Measurements from ENCODE around the gene PLEKHG7. TPM values are rescaled to one million over a fixed set of nuclear protein-coding genes. Genes with fewer than 3 reads are reported as not detected.
A peak's percentile ranks its signal among the peaks of the same experiment; 100 is the strongest.

PLEKHG7 gene
- total and polyA plus RNA-seq, 2 experiments from 2014 or later: not detected

GRCh38 chr12:92762773-92763172, 60.0 kb downstream of the PLEKHG7 start:
- Histone ChIP-seq H3K9ac (no peak overlapping the region), H3K36me3 (ENCODE audit: low read depth) (no peaks in the 10 kb centered on the region), H3K4me2 (ENCODE audit: unreplicated experiment) (no peak overlapping the region), H3K4me3 (no peak overlapping the region), H3K27ac (no peak overlapping the region), H3K27me3 (replicated peaks; ENCODE audit: insufficient read depth) (no peaks in the 10 kb centered on the region), H3K9me3 (ENCODE audit: low read depth) (no peaks in the 10 kb centered on the region), H3F3A (ENCODE audit: insufficient read depth) (peaks cover 11% of the 10 kb centered on the region), H4K20me1 (ENCODE audit: insufficient read depth) (no peaks in the 10 kb centered on the region), H3K4me1 (ENCODE audit: insufficient read depth) (peaks cover 7% of the 10 kb centered on the region), H2AFZ (no peak overlapping the region), H3K9me2 (ENCODE audit: insufficient read depth) (no peaks in the 10 kb centered on the region), H3K79me2 (ENCODE audit: insufficient read depth) (no peaks in the 10 kb centered on the region)
- in situ Hi-C loops (cut with MboI): no loop called here
- no peak for TF ChIP-seq EZH2phosphoT487 (IDR thresholded peaks at IDR 0.05; ENCODE audit: insufficient read depth, low read depth)
- no peak for TF ChIP-seq EZH2 (IDR thresholded peaks at IDR 0.05; ENCODE audit: insufficient read depth, poor library complexity, severe bottlenecking)
- WGBS, 2 experiments (ENCODE audit: low coverage in 1 of 2, low lambda C conversion rate in 2 of 2, missing lambda C conversion rate in 2 of 2): 79 to 80% methylated on average over 5 of the region's 5 CpGs
- DNase-seq: no peak

DNA sequence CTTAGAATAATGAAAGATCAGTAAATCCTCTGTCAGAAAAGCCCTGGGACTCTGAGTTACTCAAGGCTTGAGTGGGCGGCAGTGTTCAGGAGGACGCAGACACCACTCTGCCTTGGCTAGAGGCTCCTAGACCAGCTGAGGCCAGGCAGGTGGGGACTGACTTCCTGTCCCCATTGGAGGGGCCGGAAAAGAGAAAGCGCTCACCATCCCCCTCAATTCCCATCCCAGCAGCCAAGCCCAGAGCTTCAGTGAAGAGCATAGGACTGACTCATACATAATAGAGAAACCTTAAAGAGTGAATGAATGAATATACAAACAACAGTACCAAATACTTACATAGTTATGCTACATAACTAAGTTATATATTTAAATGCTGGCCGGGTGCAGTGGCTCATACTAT, 62.0 kb downstream of the PLEKHG7 start:
- Histone ChIP-seq H4K20me1 (ENCODE audit: insufficient read depth) (no peaks in the 10 kb centered on the region), H3K36me3 (ENCODE audit: low read depth) (no peaks in the 10 kb centered on the region), H3K79me2 (ENCODE audit: insufficient read depth) (no peaks in the 10 kb centered on the region), H3K4me1 (ENCODE audit: insufficient read depth) (peaks cover 7% of the 10 kb centered on the region), H3K9me3 (ENCODE audit: low read depth) (no peaks in the 10 kb centered on the region), H3K27ac (no peak overlapping the region), H3K9me2 (ENCODE audit: insufficient read depth) (no peaks in the 10 kb centered on the region), H3K9ac (no peak overlapping the region), H3K4me2 (ENCODE audit: unreplicated experiment) (no peak overlapping the region), H2AFZ (no peak overlapping the region), H3K27me3 (replicated peaks; ENCODE audit: insufficient read depth) (no peaks in the 10 kb centered on the region), H3K4me3 (no peak overlapping the region), H3F3A (ENCODE audit: insufficient read depth) (peaks cover 5% of the 10 kb centered on the region; the same call in 1 of the 2 replicates)
- in situ Hi-C loops (cut with MboI): no loop called here
- WGBS, 2 experiments (ENCODE audit: low coverage in 1 of 2, low lambda C conversion rate in 2 of 2, missing lambda C conversion rate in 2 of 2): 81% methylated on average over 5 of the region's 5 CpGs
- TF ChIP-seq EZH2 (IDR thresholded peaks at IDR 0.05; ENCODE audit: insufficient read depth, poor library complexity, severe bottlenecking) (no peak), EZH2phosphoT487 (IDR thresholded peaks at IDR 0.05; ENCODE audit: insufficient read depth, low read depth) (no peak)
- peak; percentile 22 for DNase-seq

GRCh38 chr12:92765871-92766270, 63.1 kb downstream of the PLEKHG7 start:
- Histone ChIP-seq H3K27ac (no peak overlapping the region), H3K9me2 (ENCODE audit: insufficient read depth) (no peaks in the 10 kb centered on the region), H3F3A (ENCODE audit: insufficient read depth) (peaks cover 9% of the 10 kb centered on the region; the same call in 1 of the 2 replicates), H3K36me3 (ENCODE audit: low read depth) (no peaks in the 10 kb centered on the region), H3K9me3 (ENCODE audit: low read depth) (no peaks in the 10 kb centered on the region), H3K79me2 (ENCODE audit: insufficient read depth) (no peaks in the 10 kb centered on the region), H3K27me3 (replicated peaks; ENCODE audit: insufficient read depth) (no peaks in the 10 kb centered on the region), H4K20me1 (ENCODE audit: insufficient read depth) (no peaks in the 10 kb centered on the region), H3K4me1 (ENCODE audit: insufficient read depth) (peaks cover 9% of the 10 kb centered on the region), H2AFZ (no peak overlapping the region), H3K9ac (no peak overlapping the region), H3K4me2 (ENCODE audit: unreplicated experiment) (no peak overlapping the region), H3K4me3 (no peak overlapping the region)
- WGBS, 2 experiments (ENCODE audit: low coverage in 1 of 2, low lambda C conversion rate in 2 of 2, missing lambda C conversion rate in 2 of 2): 94 to 100% methylated on average over 1 of the region's 1 CpG
- no peak for TF ChIP-seq EZH2 (IDR thresholded peaks at IDR 0.05; ENCODE audit: insufficient read depth, poor library complexity, severe bottlenecking)
- TF ChIP-seq EZH2phosphoT487 (IDR thresholded peaks at IDR 0.05; ENCODE audit: insufficient read depth, low read depth): no peak
- no peak for DNase-seq
- in situ Hi-C loops (cut with MboI): no loop called here

GRCh38 chr12:92769124-92769901, 66.5 kb downstream of the PLEKHG7 start:
- Histone ChIP-seq H3K4me2 (ENCODE audit: unreplicated experiment) (no peak overlapping the region), H3K9me3 (ENCODE audit: low read depth) (no peaks in the 10 kb centered on the region), H3K79me2 (ENCODE audit: insufficient read depth) (no peaks in the 10 kb centered on the region), H3F3A (ENCODE audit: insufficient read depth) (peaks cover 9% of the 10 kb centered on the region; the same call in 1 of the 2 replicates), H4K20me1 (ENCODE audit: insufficient read depth) (no peaks in the 10 kb centered on the region), H3K9me2 (ENCODE audit: insufficient read depth) (no peaks in the 10 kb centered on the region), H3K9ac (no peak overlapping the region), H3K4me3 (no peak overlapping the region), H3K36me3 (ENCODE audit: low read depth) (no peaks in the 10 kb centered on the region), H3K4me1 (ENCODE audit: insufficient read depth) (peaks cover 9% of the 10 kb centered on the region), H2AFZ (no peak overlapping the region), H3K27me3 (replicated peaks; ENCODE audit: insufficient read depth) (no peaks in the 10 kb centered on the region), H3K27ac (no peak overlapping the region)
- no peak for DNase-seq
- TF ChIP-seq EZH2 (IDR thresholded peaks at IDR 0.05; ENCODE audit: insufficient read depth, poor library complexity, severe bottlenecking) (no peak), EZH2phosphoT487 (IDR thresholded peaks at IDR 0.05; ENCODE audit: insufficient read depth, low read depth) (no peak)
- in situ Hi-C loops (cut with MboI): no loop called here
- 94 to 96% methylated on average over 4 of the region's 4 CpGs for WGBS, 2 experiments (ENCODE audit: low coverage in 1 of 2, low lambda C conversion rate in 2 of 2, missing lambda C conversion rate in 2 of 2)

Data from GM23248 (cell line).